Middle frontal gyrus (tissue), 1 donor: ENCODE results near the gene SPP2.

Source experiments
- DNase-seq: peaks from one replicate; pipeline ENCODE4 v3.0.0-alpha.2; 2015; ENCODE audit warnings: low spot score; ENCODE audit errors: extremely low spot score

Gene SPP2

DNA sequence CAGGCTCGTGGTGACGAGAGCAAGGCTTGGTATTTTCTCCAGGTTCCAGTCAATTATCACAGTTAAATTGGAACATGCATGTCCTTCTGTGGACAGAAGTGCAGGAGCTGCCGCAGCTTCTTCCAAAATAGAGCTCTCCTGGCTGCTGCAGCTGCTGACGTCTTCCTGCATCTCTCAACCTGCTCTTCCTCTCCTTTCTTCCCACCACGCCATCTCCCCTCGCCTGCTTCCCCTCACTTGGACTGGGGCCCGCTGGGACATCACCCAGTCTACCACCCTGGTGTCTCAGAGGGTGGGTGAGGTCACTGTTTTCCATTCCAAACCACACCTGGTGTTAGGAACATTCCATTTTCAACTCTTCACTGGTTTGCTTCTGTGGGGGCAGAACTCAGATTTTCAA is 41.4 kb downstream of the SPP2 start:
- no peak for DNase-seq

DNA sequence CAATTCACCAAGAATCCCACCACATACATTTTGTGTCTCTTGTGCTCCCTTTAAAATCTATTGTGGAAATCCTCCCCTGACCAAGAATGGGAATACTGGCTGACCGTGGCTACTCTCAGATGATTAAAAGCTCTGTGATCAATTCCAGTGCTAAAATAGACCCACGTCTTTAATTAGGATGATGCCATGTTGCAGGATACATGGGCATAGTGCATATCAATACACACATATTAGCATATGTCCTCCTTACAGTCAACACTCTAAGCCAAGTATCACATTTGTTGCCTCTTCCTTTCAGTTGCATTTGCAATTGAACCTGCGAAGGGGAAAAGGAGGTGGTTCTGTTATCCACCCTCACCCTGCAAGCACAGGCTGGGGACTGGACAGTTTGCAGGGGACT is 41.8 kb downstream of the SPP2 start:
- no peak for DNase-seq

DNA sequence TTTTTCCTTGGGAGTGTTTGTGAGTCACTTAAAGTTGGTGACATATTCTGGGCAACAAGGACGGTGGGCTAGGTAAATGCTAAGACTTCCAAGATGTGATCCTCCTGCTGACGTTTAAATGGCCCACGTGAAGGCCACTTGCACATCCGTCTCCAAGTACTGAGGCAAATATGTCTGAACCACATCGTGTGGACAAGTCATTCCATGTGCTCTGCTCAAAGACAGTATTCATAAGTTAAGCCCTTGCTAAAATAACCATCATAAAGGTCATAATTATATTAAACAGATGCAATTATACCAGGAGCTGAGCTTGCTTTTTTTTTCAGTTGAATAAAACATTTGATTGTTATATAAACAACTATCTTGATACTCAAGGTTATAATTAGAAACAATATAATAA is 44.8 kb downstream of the SPP2 start:
- no peak for DNase-seq

DNA sequence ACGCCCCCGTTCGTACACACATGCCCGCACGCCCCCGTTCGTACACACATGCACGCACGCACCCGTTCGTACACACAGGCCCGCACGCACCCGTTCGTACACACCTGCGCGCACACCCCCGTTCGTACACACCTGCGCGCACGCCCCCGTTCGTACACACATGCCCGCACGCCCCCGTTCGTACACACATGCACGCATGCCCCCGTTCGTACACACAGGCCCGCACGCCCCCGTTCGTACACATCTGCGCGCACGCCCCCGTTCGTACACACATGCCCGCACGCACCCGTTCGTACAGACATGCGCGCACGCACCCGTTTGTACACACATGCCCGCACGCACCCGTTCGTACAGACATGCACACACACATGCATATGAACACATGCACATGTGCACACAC is 45.7 kb downstream of the SPP2 start:
- no peak for DNase-seq

DNA sequence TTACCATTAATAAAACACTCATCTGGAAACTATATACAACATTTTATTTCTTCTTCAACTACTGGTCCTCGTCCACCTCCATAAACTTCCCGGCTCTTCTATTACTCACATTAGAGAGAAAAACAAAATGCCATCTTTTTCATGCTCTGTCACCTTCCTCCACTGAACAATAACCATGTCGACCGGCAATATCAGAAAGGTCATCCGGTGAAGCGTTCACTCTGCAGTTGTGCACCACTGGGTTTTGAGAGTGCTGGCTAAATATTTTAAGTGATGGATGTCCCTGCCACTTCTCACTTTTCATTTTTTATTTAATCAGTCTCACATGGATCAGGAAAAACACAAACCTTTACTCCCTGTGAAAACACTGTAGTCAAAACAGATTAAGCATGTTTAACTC is 48.2 kb downstream of the SPP2 start:
- no peak for DNase-seq

DNA sequence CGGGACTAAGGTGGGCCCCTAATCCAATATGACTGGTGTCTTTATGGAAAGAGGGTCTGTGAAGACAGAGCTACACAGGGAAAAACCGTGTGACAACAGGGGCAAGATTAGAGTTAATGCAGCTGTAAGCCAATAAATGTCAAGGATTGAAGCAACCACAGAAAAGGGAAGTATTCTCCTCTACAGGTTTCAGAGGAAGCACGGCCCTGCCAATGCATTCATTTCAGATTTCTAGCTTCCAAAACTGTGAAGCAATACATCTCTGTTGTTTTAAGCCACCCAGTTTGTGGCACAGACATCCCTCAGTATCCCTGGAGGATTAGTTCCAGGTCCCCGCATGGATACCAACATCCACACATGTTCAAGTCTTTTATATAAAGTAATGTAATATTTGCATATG is 48.8 kb downstream of the SPP2 start:
- no peak for DNase-seq

DNA sequence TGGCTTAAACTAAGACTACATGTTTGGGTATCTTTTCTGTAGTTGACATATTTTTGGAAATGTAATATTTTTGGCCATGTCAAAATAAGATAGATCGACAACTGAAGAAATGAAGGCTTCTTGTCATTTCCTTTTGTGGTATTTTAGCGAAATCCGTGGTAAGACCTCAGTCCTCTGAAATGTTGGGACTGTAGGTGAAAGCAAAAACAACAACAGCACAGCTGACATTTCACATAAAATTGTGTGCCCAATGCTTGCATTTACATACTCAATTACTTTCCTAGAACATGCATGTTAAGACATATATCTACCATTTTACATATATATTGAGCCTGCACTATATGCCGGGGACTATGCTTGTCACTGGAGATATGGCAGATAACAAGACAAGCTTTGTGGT is 50.2 kb downstream of the SPP2 start:
- no peak for DNase-seq

DNA sequence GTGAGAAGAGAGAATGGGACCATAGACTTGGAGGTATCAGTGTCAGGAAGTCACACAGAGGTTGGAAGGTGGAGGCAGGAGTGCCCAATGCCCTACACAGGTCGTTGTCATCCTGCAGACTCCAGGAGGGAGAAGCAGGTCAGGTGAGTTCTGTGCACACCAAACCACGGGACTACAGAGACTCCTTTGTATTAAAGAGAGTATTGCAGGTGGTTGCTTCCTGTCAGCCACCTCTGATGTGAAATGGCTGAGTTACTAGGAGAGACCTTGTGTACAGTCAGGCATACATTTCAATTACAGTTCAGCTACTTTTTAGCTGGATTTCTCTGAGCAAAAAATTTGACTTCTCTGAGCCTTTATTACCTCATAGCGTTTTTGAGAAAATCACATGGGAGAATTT is 51.6 kb downstream of the SPP2 start:
- no peak for DNase-seq

DNA sequence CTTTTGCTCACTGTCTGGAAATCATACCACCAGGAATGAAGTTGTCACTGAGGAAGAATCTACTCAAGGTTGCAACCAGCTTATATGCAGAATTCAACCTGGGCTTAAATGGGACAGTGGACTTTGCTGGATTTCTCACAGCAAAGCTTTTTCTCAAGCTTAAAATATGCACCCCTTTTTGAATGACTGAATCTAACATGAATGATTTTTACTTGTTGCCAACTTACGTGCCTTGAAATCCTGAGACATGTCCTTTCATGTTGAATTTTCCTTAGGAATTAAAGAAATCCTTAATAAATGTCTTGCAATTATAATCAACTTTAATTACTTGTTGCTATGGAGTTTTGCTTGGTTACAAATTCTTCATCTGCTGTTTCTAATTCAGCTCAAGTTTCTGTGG is 57.4 kb downstream of the SPP2 start:
- DNase-seq = no peak

DNA sequence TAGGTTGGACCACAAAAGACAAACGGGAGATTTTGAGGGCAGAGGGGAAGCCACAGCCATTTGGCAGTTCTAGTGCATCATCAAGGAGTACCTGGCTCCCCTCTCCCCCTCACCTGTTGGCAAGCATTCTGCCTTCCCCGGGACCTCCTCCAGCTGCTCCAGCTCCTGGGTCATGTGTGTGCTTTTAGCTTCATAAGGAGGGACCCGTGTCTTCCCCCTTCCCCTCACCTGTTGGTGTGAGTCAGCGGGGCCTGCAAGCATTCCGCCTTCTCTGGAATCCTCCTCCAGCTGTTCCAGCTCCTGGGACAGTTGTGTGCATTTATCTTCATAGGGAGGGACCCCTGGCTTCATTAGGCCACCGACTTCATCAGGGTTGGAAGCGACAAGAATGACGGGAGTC is 58.8 kb downstream of the SPP2 start:
- no peak for DNase-seq

DNA sequence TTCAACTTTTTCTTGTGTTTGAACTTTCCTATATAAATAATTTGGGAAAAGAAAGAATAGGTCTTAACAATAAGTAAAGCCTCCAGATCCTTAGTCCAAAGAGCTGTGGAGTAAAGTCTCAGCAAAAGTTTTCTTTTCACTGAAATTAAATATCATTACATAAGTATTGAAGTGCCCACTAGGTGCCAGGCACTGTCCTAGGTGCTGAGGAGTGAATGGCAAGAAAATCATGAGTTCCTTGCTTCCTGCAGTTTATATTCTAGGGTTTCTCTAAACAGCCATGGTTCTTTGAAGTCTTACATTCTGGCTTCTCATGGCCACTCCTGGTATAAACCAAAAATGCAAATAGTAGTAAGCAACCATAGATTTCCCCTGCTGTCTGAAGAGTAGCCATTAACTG is 59.7 kb downstream of the SPP2 start:
- no peak for DNase-seq

DNA sequence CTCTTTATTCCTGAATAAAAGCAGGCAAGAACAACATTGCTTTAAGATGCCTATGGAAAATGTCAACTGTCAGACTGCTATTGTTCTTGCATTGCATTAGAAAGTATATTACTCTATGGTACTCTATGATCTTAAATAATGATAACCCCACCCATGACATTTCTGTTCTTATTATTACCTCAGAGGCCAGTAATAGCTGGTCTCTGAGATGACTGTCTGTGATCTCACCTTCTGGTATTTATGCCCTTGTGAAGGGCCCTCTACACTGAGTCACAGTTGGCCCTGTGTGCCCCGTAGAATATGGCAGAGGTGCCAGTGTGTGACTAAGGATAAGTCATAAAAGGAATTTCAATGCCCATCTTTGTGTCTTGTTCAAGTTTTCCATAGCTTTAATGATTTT is 61.0 kb downstream of the SPP2 start:
- DNase-seq = no peak

DNA sequence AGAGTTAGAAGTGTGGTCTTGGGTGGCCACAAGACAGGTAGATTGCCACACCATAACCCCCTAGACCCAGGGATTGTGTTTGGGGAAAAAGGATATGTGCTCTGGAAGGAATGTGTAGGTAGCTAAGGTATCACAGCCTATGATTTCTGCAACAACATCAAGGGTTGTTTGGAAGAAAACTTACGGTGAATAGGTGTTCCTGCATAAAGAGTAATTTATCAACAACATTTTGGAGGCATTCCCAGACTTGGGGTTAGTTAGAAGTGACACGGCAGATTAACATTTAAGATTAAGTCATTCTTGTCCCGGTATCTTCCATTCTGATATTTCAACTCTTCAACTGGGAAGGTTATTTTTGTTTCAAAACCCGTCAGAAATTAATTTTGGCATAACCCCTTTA is 65.5 kb downstream of the SPP2 start:
- no peak for DNase-seq

DNA sequence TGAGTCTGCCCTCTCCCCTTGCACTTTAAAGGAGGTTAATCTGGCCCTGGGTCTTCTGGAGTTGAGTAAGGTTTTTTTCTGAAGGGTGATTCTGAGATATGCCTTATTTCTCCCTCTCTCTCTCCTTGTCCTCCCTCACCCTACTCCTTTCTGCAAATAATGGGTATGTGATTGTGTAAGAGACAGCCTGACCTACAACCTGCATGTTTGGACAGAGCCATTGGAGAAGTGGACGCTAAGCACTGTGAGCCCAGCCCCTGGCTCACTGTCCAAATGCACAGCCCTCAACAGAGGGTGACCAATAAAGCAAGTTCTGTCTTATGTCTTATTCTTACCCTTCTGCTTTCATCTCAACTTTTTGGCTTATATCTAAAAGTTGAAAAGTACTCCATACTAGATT is 71.5 kb downstream of the SPP2 start:
- no peak for DNase-seq

DNA sequence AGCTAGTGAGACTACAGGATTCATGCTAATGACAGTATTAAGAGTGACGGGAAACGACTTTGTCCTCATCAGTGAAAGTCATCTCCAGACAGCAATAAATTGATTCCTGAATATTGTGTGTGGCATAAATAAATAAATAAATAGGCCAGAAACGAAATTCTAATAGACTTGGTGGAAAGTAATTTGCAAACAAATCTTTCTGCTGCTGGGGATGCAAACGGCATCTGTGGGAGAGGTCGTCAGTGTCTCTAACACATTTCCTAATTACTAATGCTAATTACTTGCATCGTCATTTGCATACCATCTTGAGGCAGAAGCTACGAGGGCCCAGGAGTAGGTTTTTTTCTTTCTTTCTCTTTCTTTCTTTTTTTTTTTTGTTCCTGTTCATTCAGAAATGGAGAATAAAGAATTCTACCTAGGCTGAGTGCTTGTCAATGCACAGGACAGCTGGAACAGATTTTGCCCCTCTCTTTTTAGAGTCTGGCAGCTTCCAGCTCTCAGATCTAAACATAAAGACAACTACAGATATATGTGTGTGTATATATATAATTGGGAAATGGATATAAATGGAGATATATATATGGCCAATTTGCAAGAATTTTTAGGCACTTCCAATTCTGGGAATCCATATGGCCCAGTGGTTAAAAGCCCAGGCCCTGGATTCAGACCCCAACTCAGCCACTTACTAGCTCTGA is 75.1 kb downstream of the SPP2 start:
- no peak for DNase-seq

DNA sequence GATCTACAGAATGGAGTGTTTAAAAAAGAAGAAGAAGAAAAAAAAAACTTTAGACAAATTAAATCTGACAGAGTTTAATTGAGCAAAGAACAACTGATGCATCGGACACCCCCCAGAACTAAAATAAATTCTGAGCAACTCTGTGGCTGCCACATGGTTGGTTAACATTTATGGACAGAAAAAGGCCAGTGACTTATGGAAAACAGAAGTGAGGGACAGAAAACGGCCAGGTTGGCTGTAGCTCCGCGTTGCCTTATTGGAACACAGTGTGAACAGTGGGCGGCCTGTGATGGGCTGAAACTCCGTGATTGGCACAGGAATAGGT is 75.6 kb downstream of the SPP2 start:
- DNase-seq = no peak
